ENCODE data around the gene AMBRA1. TPM values are rescaled to one million over a fixed set of nuclear protein-coding genes. Genes with fewer than 3 reads are reported as not detected.

AMBRA1 gene
- polyA plus RNA-seq, 1 of the 3 experiments (the other 2 are of a cell fraction), result 10.4 TPM

DNA sequence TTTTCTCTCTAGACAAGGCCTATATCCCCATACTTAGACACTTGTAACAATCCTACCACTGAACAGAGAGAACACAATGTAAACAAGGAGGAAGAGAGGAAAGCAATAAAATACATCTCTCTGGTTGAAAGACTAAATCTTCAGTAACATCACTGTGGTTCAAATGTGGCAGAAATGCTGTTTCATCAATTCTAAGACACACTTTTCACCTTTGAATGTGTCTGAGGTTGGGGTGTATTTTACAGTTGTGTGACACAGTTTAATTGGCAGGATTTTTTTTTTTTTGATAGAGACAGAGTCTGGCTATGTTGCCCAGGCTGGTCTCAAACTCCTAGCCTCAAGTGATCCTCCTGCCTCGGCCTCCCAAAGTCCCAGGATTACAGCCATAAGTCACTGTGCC, 79.5 kb downstream of the AMBRA1 start:
- H3K9me3 ChIP-seq, result no peaks in the 10 kb centered on the region
- no peaks in the 10 kb centered on the region for H3K27me3 ChIP-seq (ENCODE audit: insufficient read depth)
- TF ChIP-seq TAF1 (IDR thresholded peaks at IDR 0.05; ENCODE audit: borderline replicate concordance, low read depth, low read length), result no peak
- no peak; the same call in 1 of the 2 replicates for TF ChIP-seq RCOR1 (IDR thresholded peaks at IDR 0.05; ENCODE audit: low read length)
- no peak; the same call in 1 of the 2 replicates for TF ChIP-seq FOXJ3 (CRISPR knock-in tag; IDR thresholded peaks at IDR 0.05)
- TF ChIP-seq YY1 (IDR thresholded peaks at IDR 0.05; ENCODE audit: low read depth), result no peak
- no peak for TF ChIP-seq ZBTB33 (IDR thresholded peaks at IDR 0.05; ENCODE audit: borderline replicate concordance, low read depth)
- no peak for TF ChIP-seq GABPA (IDR thresholded peaks at IDR 0.05; ENCODE audit: low read depth)
- TF ChIP-seq REST (IDR thresholded peaks at IDR 0.05; ENCODE audit: low read depth, low read length), result no peak
- no peak for TF ChIP-seq MEF2A (IDR thresholded peaks at IDR 0.05; ENCODE audit: borderline replicate concordance, low read depth)
- no peak for TF ChIP-seq RXRA (IDR thresholded peaks at IDR 0.05; ENCODE audit: borderline replicate concordance, low read depth)
- no peak for TF ChIP-seq EZH2phosphoT487 (IDR thresholded peaks at IDR 0.05; ENCODE audit: borderline replicate concordance, low read depth)
- no peak for TF ChIP-seq MXI1 (IDR thresholded peaks at IDR 0.05; ENCODE audit: low read depth, low read length)
- no peak for TF ChIP-seq MAX (IDR thresholded peaks at IDR 0.05; ENCODE audit: low read depth)
- no peak overlapping the region; the same call in 1 of the 2 replicates for H3K4me2 ChIP-seq
- H3K9ac ChIP-seq, result no peak overlapping the region
- H3K4me3 ChIP-seq (ENCODE audit: low read depth in 2 of 2, low read length in 1 of 2), result no peak overlapping the region
- CTCF ChIA-PET, result interaction anchor here (0.7 to 3.4 kb wide), 9 partner anchors 10 to 147 kb away, joined by 3 to 20 read pairs (median 6); partner anchors contain the start of gene CHRM4
- peaks cover 9% of the 10 kb centered on the region for H3F3A ChIP-seq (replicated peaks; ENCODE audit: insufficient read depth)
- DNase-seq, result no peak
- POLR2A ChIA-PET, result interaction anchor here (0.8 to 1.1 kb wide), 2 partner anchors 11 to 80 kb away, joined by 3 read pairs; partner anchors contain the start of gene AMBRA1
- peaks cover 70% of the 10 kb centered on the region for H3K79me2 ChIP-seq (ENCODE audit: insufficient read depth)
- H3K36me3 ChIP-seq (replicated peaks in 1 of 2; ENCODE audit: control insufficient read depth in 1 of 2, insufficient read depth in 2 of 2, low read length in 1 of 2), result peaks cover 0 to 8% of the 10 kb centered on the region in 2 experiments
- H3K9me2 ChIP-seq, result no peaks in the 10 kb centered on the region
- peaks cover 31% of the 10 kb centered on the region for H4K20me1 ChIP-seq (ENCODE audit: insufficient read depth)
- H2AFZ ChIP-seq (ENCODE audit: low read depth), result no peak overlapping the region
- 96% methylated on average over 1 of the region's 1 CpG for WGBS (ENCODE audit: low lambda C conversion rate)
- H3K4me1 ChIP-seq (ENCODE audit: control insufficient read depth in 1 of 2, insufficient read depth in 2 of 2, low read depth in 1 of 2, low read length in 1 of 2), result peaks cover 16 to 26% of the 10 kb centered on the region in 2 experiments; a peak in 3 of 4 replicates
- peak overlapping the region; percentile 52 to 96; a peak in 3 of 4 replicates for H3K27ac ChIP-seq (ENCODE audit: low read depth in 2 of 2, low read length in 1 of 2)
